ENCODE data around the gene NIPSNAP3A. TPM values are rescaled to one million over a fixed set of nuclear protein-coding genes. Genes with fewer than 3 reads are reported as not detected.

NIPSNAP3A gene
- total RNA-seq, 1 experiment from 2014 or later: 7.2 TPM

GRCh38 chr9:104772714-104773510 is 25.4 kb downstream of the NIPSNAP3A start:
- ATAC-seq: no peak
- no peaks in the 10 kb centered on the region for H3K27me3 Mint-ChIP-seq (ENCODE audit: low read depth)
- H3K4me1 Mint-ChIP-seq: no peaks in the 10 kb centered on the region
- ChIA-PET CTCF (no interaction called here), POLR2A (no interaction called here)
- no peaks in the 10 kb centered on the region for H3K9me3 Mint-ChIP-seq
- H3K36me3 Mint-ChIP-seq: no peaks in the 10 kb centered on the region
- H3K27ac Mint-ChIP-seq: no peak overlapping the region
- no peak overlapping the region for H3K4me3 Mint-ChIP-seq
- TF ChIP-seq ZNF219 (CRISPR knock-in tag; IDR thresholded peaks at IDR 0.05; ENCODE audit: borderline replicate concordance) (no peak), ZNF232 (CRISPR knock-in tag; IDR thresholded peaks at IDR 0.05) (no peak), HMGA2 (CRISPR knock-in tag; IDR thresholded peaks at IDR 0.05) (no peak), ZNF138 (CRISPR knock-in tag; conservative IDR thresholded peaks at IDR 0.05) (no peak), RORB (CRISPR knock-in tag; IDR thresholded peaks at IDR 0.05) (no peak), ATF1 (CRISPR knock-in tag; IDR thresholded peaks at IDR 0.05) (no peak), FOXP1 (CRISPR knock-in tag; IDR thresholded peaks at IDR 0.05; ENCODE audit: borderline replicate concordance) (no peak), JAZF1 (CRISPR knock-in tag; IDR thresholded peaks at IDR 0.05) (no peak), CDX4 (CRISPR knock-in tag; IDR thresholded peaks at IDR 0.05; ENCODE audit: borderline replicate concordance) (no peak), MYBL2 (CRISPR knock-in tag; IDR thresholded peaks at IDR 0.05) (no peak), ZNF532 (CRISPR knock-in tag; IDR thresholded peaks at IDR 0.05; ENCODE audit: borderline replicate concordance) (no peak), ELF4 (CRISPR knock-in tag; IDR thresholded peaks at IDR 0.05; ENCODE audit: low read depth) (no peak), ARID4B (CRISPR knock-in tag; IDR thresholded peaks at IDR 0.05; ENCODE audit: borderline replicate concordance) (no peak)
- no peak for DNase-seq (ENCODE audit: low spot score)

- H3K27ac Mint-ChIP-seq: no peak overlapping the region
- H3K36me3 Mint-ChIP-seq: no peaks in the 10 kb centered on the region
- H3K4me1 Mint-ChIP-seq: no peaks in the 10 kb centered on the region
- CTCF ChIA-PET: no interaction called here
- no peaks in the 10 kb centered on the region for H3K27me3 Mint-ChIP-seq (ENCODE audit: low read depth)
- H3K4me3 Mint-ChIP-seq: no peak overlapping the region
- no peaks in the 10 kb centered on the region for H3K9me3 Mint-ChIP-seq
- DNase-seq (ENCODE audit: low spot score): no peak
- ATAC-seq: no peak
- POLR2A ChIA-PET: no interaction called here
- no peak for TF ChIP-seq E2F5 (CRISPR knock-in tag; IDR thresholded peaks at IDR 0.05)
- no peak for TF ChIP-seq JAZF1 (CRISPR knock-in tag; IDR thresholded peaks at IDR 0.05)
- TF ChIP-seq NR1H2 (CRISPR knock-in tag; IDR thresholded peaks at IDR 0.05): no peak
- no peak for TF ChIP-seq ZNF281 (CRISPR knock-in tag; IDR thresholded peaks at IDR 0.05)
- TF ChIP-seq OVOL2 (CRISPR knock-in tag; IDR thresholded peaks at IDR 0.05; ENCODE audit: borderline replicate concordance): no peak
- TF ChIP-seq ETV6 (CRISPR knock-in tag; IDR thresholded peaks at IDR 0.05): no peak
- TF ChIP-seq ATF1 (CRISPR knock-in tag; IDR thresholded peaks at IDR 0.05): no peak
- TF ChIP-seq ESRRA (CRISPR knock-in tag; IDR thresholded peaks at IDR 0.05; ENCODE audit: borderline replicate concordance): no peak
- TF ChIP-seq ERG (CRISPR knock-in tag; IDR thresholded peaks at IDR 0.05): no peak
- no peak for TF ChIP-seq SMAD3 (CRISPR knock-in tag; IDR thresholded peaks at IDR 0.05; ENCODE audit: borderline replicate concordance)
Measured at GRCh38 chr9:104774132-104774531, 26.6 kb downstream of the NIPSNAP3A start.

All from WTC11 (cell line).